GM12891 (cell line): ENCODE data around the gene MYO18A.

Experiments
- POLR2A ChIP-seq: IDR thresholded peaks from 2 replicates; pipeline ENCODE4 v1.6.1; 2011; ENCODE audit warnings: low read depth, low read length, control low read depth
- POLR2AphosphoS5 ChIP-seq: IDR thresholded peaks from 2 replicates; pipeline ENCODE4 v1.6.1; 2011; ENCODE audit warnings: low read depth, low read length, control low read depth

GRCh38 chr17:29141514-29141876, 38.7 kb downstream of the MYO18A start:
- no peak for TF ChIP-seq POLR2AphosphoS5
- no peak for TF ChIP-seq POLR2A
